NCI-H146 (cell line): Measurements from ENCODE around the gene FOXP4.

ENCODE experiments used
- DNase-seq: peaks from one replicate; lab custom pipeline; 2025; lab: John Stamatoyannopoulos, UW

The FOXP4 gene

DNA sequence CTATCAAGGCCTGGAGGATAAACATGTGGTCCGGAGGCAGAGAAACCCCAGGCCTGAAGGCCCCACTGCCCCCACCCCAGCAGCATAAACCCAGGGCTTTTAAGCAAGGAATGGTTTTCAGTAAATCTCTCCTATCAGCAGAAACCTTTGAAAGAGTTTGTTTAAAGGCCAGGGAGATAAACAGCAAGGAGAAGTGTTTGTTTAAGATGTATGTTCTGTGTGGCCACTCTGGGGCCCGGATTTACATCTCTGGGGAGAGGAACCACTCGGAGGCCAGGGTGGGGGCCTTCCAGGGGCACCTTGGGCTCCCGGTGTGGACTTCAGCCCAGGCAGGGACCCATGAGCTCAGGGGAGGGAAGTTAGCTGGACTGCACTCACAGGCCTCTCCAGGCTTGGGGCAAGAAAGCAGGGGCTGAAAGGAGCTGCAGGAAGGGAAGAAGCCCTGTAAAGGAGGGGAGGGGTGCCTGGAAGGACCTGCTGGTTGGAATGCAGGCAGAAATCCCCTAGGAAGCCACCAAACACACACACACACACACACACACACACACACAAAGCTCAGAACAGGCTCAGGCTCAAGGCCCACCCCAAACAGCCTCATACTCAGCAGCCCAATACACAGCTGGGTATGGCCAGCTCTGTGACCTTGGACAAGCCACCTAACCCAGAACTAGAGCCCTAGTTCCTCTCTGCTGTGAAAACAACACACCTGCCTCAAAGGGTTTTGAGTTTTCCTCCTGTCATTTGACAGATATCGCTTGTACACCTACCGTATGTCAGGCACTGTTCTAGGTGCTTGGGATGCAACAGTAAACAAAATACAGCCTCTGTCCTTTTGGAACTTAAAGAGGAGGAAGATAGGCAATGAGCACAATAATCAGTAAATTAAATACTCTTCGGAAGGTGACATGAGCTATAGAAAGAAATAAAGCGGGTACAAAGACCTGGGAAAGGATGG is 26.2 kb upstream of the FOXP4 start:
- no peak for DNase-seq

DNA sequence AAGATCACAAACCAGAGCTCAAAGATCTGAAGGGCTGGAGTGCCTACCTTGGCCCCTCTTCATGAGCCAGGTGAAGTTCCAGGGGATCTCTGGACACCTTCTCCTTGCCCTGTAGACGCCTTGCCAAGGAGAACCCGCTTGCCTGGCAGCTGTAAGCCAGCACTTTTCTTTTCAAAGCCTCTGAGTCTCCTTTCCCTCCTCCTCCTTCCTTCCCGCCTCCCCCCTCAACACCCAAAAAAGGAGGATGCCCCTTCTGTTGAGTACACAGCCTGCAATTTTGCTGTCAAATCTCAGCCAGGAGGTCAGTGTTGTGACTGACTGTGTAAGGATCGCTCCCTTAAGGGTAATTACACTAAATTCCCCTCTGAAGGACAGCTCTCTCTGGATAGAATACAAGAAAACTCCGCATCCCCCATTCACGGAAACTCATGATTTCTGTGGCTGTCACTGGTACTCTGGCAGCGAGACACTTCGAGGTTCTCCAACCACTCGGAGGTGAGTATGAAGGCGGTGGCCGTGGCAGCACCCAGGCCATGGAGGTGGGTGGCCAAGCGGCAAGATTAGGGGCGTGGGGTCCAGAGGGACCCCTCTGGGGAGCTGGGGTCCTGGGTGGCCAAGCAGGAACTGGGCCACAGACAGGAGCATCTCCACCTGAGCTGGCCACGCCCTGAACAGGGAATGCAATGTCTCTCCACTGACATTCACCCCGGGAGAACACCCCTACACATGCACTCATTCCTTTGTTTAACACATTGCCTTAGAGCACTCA is 23.2 kb upstream of the FOXP4 start:
- no peak for DNase-seq

DNA sequence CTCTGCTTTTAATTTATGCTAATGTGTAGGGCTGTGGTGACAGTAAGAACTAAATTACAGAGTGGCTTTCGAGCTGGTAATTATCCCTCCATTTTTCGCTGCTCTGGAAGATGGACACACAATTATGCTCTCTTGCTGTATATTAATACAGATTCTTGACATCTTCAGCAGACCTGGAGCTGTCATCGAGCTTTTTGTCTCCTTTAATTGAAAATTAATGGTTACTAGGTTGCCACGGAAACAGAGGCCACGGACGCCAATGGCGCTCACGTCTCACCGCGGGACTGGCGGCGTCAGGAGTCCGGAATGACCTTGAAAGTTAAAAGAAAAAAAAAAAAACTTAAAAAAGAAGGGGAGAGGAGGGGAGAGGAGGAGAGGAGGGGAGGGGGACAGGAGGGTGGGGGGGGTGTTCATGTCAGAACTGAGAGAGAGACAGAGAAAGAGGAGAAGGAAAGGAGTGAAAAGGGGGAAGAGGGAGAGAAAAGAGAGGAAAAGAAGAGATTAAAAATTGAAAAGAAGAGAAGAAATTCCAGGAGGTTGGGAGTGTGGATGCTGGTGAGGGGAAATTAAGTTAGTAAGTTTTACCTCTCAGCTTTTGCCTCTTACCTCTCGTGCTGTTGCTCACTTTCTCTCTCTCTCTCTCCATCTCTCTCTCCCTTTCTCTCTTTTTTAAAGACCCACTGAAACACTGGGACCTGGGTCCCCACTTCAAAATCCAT is 22.1 kb upstream of the FOXP4 start:
- peak; percentile 69 for DNase-seq

- DNase-seq: peak; percentile 40
Measured at GRCh38 chr6:41524634-41525011, 21.6 kb upstream of the FOXP4 start.

DNA sequence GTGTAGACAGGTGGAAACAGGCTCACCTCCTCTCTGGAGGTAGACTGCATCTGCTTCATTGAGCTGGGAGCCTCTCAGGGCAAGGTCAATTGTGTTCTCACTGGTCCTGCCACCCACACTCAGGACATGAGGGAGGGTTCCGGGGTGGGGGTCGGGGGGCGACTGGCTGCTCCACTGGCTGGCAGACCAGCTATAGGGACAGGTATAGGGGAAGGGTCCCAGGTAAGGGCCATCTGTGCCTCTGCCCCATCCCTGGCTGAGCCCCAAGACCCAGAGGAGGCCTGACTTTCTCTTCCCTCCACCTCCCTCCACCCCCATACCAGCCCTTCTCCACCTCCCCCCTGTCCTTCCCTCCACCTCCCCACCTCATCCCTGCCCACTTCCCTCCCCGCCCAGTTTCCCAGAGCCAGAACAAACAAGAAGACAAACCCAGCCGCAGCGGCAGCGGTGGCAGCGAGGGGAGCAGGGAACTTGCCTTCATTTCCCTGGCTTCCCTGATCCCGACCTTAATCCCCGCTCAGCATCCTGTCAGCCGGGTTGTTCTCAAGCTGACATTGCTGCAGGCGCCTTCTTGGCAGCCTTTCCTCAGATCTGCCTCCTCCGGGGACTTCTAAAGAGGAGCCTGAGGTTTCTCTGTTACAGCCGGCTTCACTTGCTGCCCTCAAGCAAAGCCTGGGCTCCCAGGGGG is 18.3 kb upstream of the FOXP4 start:
- DNase-seq: no peak

GRCh38 chr6:41528409-41528963 is 17.7 kb upstream of the FOXP4 start:
- no peak for DNase-seq

- no peak for DNase-seq
Measured at GRCh38 chr6:41529049-41529448, 17.1 kb upstream of the FOXP4 start.

DNA sequence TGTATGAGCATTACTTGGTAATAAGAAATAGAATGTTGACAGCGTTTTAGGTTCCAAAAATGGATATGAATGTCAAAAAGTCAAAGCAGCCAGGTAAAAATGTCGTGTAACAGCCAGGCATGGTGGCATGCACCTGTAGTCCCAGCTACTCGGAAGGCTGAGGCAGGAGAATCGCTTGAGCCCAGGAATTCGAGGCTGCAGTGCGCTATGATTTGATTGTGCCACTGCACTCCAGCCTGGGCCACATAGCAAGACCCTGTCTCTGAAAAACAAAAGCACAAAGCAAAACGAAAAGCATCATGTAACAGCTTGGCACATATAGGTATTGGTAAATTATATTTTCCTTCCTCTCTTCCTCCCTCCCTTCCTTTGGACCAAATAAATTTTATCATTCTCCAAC is 16.2 kb upstream of the FOXP4 start:
- no peak for DNase-seq

DNA sequence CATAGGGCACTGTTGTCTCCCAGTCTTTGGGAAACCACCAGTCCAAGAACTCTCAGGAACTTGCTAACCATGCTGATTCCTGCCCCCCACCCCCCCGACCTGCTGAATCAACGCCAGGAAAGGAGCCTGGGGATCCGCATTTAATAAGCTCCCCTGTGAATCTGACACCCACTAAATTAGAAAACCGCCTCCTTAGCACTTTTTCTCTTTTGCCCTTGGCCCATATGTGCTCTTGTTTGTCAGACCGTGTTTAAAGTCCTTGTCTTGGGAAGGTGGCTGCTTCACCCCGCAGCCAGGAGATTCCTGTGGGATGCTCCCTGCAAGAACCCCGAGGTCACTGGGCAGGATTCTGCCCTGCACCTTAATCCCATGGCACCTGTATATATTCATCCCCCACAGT is 15.7 kb upstream of the FOXP4 start:
- DNase-seq: no peak

DNA sequence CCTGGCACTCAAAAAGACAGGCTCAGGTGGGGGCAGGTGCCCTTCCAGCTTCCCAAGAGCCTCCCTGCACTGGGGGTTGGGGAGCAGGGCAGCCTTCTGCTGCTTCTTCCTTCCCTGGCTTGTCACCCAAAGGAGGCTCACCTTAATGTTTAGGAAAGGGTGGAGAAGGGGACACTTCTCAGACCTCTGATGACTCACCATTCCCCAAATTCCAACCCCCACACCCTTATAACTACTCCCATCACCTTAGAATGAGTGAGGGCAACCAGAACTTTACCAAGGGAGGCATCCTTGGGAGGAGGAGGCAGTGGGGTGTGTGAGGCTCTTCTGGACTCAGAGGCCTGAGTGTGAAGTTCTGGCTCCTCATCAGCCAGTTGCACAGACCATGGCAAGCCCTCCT is 15.2 kb upstream of the FOXP4 start:
- DNase-seq: no peak

- DNase-seq: peak; percentile 85
Measured at GRCh38 chr6:41531591-41532582, 14.3 kb upstream of the FOXP4 start.

DNA sequence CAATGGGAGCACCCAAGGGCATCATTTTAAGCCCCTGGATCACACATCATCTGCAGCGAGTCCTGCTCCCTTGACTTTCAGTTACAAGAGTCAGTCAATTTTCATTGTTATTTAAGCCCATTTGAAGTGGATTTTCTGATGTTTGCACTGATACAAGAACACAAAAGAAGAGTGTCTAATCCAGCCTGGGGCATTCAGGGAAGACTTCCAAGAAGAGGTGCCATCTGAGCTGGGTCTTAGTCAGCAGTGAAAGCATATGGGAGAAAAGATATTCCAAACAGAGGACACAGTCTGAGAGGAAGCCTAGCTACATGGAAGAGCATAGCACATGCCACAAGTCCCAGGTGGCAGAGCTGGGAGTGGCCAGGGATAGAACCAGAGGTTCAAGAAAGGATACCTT is 10.4 kb upstream of the FOXP4 start:
- no peak for DNase-seq

- peak; percentile 90 for DNase-seq
Measured at GRCh38 chr6:41536795-41537758, 9.1 kb upstream of the FOXP4 start.

GRCh38 chr6:41538556-41539182 is 7.5 kb upstream of the FOXP4 start:
- no peak for DNase-seq

- DNase-seq: no peak
Measured at GRCh38 chr6:41539204-41539603, 7.0 kb upstream of the FOXP4 start.

DNA sequence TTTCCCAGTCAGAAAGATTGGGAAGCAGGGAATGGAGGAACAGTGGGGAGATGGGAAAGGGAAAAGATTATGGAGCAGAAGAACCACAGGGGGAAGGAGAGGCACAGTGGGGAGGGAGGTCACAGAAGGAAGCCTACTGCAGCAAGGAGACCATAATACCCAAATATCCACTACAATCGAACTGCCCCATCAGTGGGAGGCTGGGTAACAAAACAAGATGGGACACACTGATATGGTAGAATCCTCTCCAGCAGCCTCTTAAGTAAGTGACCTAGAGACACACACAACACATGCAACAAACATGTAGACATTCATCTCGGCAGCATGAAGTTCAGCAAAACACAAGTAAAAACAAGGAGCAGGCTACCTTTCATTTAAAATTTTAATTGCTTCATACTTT is 4.8 kb upstream of the FOXP4 start:
- DNase-seq: no peak

GRCh38 chr6:41543087-41543486 is 3.1 kb upstream of the FOXP4 start:
- DNase-seq: no peak

GRCh38 chr6:41545247-41545702 is 906 bp upstream of the FOXP4 start:
- peak; percentile 51 for DNase-seq

- DNase-seq: no peak
Measured at GRCh38 chr6:41546475-41546865, 289 bp downstream of the FOXP4 start.
